SU-DHL-6 (cell line): ENCODE data around the gene S100B.

Experiments
- H2AFZ ChIP-seq: fragments of 200-600 bp; sonication (generic); 2 replicates; pipeline ENCODE4 v1.6.1; 2014; ENCODE audit warnings: low read depth, mild to moderate bottlenecking, moderate library complexity, mixed read lengths, antibody characterized with exemption, low read length; ENCODE audit not compliant: severe bottlenecking
- H3F3A ChIP-seq: fragments of 200-600 bp; shearing (Covaris generic); 2 replicates; pipeline ENCODE4 v1.6.0; 2016; ENCODE audit warnings: antibody characterized with exemption, mild to moderate bottlenecking; ENCODE audit not compliant: insufficient read depth
- H3K27ac ChIP-seq: fragments of 200-600 bp; sonication (generic); 2 replicates; pipeline ENCODE4 v1.5.1; 2016; ENCODE audit warnings: low read depth, mild to moderate bottlenecking, low read length, moderate library complexity, mixed read lengths
- H3K27me3 ChIP-seq: fragments of 200-600 bp; sonication (generic), shearing (Covaris generic); 2 replicates; pipeline ENCODE4 v1.6.0; 2014; ENCODE audit warnings: mild to moderate bottlenecking, low read length
- H3K36me3 ChIP-seq: fragments of 200-600 bp; sonication (generic); 2 replicates; pipeline ENCODE4 v1.6.1; 2014; ENCODE audit warnings: mild to moderate bottlenecking, low read length, mixed read lengths
- H3K4me2 ChIP-seq: fragments of 300-600, 200-600 bp; shearing (Covaris generic), sonication (generic); 2 replicates; pipeline ENCODE4 v1.6.0; 2014; ENCODE audit warnings: low read length, low read depth, mild to moderate bottlenecking; ENCODE audit not compliant: poor library complexity, severe bottlenecking
- H3K4me3 ChIP-seq: fragments of 200-600 bp; sonication (generic); 2 replicates; pipeline ENCODE4 v1.5.1; 2014; ENCODE audit warnings: antibody characterized with exemption, low read length, mild to moderate bottlenecking, mixed read lengths; ENCODE audit not compliant: insufficient read depth, poor library complexity, severe bottlenecking
- H3K79me2 ChIP-seq: fragments of 200-600 bp; sonication (generic); 2 replicates; pipeline ENCODE4 v1.6.1; 2014; ENCODE audit warnings: mild to moderate bottlenecking, low read length, moderate library complexity; ENCODE audit not compliant: insufficient read depth
- H3K9ac ChIP-seq: fragments of 200-600 bp; sonication (generic); 2 replicates; pipeline ENCODE4 v1.7.0; 2014; ENCODE audit warnings: mild to moderate bottlenecking, low read length
- H3K9me2 ChIP-seq: fragments of 200-600 bp; sonication (generic); replicated peaks from 2 replicates; pipeline ENCODE4 v1.6.1; 2014; ENCODE audit warnings: low read length; ENCODE audit not compliant: insufficient read depth
- H3K9me3 ChIP-seq: fragments of 200-600 bp; sonication (generic); 2 replicates; pipeline ENCODE4 v1.6.1; 2014; ENCODE audit warnings: low read length, mixed read lengths; ENCODE audit not compliant: insufficient read depth
- H4K20me1 ChIP-seq: fragments of 200-600 bp; sonication (generic); 2 replicates; pipeline ENCODE4 v1.6.1; 2014; ENCODE audit warnings: low read depth, mild to moderate bottlenecking, antibody characterized with exemption, low read length, moderate library complexity, mixed read lengths
- CTCF ChIP-seq: fragments of 200-600 bp; sonication (generic); IDR thresholded peaks from one replicate; pipeline ENCODE4 v1.5.1; 2017; ENCODE audit warnings: antibody characterized with exemption, mild to moderate bottlenecking, low read length, moderate library complexity; ENCODE audit not compliant: insufficient read depth, poor library complexity, severe bottlenecking
- EZH2phosphoT487 ChIP-seq: fragments of 200-600 bp; sonication (generic), shearing (Covaris generic); conservative IDR thresholded peaks from 2 replicates; pipeline ENCODE4 v1.6.1; 2018; ENCODE audit warnings: mild to moderate bottlenecking, antibody characterized with exemption, low read length, moderate library complexity, mixed read lengths

S100B gene

GRCh38 chr21:46572850-46573249, 32.0 kb downstream of the S100B start:
- H3F3A ChIP-seq = no peaks in the 10 kb centered on the region
- no peaks in the 10 kb centered on the region for H4K20me1 ChIP-seq
- H3K9me3 ChIP-seq = no peaks in the 10 kb centered on the region
- no peaks in the 10 kb centered on the region for H3K9me2 ChIP-seq
- H3K27me3 ChIP-seq = no peaks in the 10 kb centered on the region
- H3K36me3 ChIP-seq = peaks cover 9% of the 10 kb centered on the region; the same call in 1 of the 2 replicates
- no peak overlapping the region for H3K27ac ChIP-seq
- no peak overlapping the region for H3K4me3 ChIP-seq
- no peak overlapping the region for H2AFZ ChIP-seq
- TF ChIP-seq CTCF (no peak), EZH2phosphoT487 (no peak)
- no peaks in the 10 kb centered on the region for H3K79me2 ChIP-seq
- no peak overlapping the region for H3K9ac ChIP-seq
- H3K4me2 ChIP-seq = no peak overlapping the region

GRCh38 chr21:46570631-46571030, 34.3 kb downstream of the S100B start:
- no peaks in the 10 kb centered on the region for H3K27me3 ChIP-seq
- H3K4me2 ChIP-seq = no peak overlapping the region
- TF ChIP-seq EZH2phosphoT487 (no peak), CTCF (no peak)
- no peak overlapping the region for H3K9ac ChIP-seq
- H2AFZ ChIP-seq = no peak overlapping the region
- H3K4me3 ChIP-seq = no peak overlapping the region
- no peaks in the 10 kb centered on the region for H3K79me2 ChIP-seq
- no peak overlapping the region for H3K27ac ChIP-seq
- peaks cover 9% of the 10 kb centered on the region; the same call in 1 of the 2 replicates for H3K36me3 ChIP-seq
- H3K9me2 ChIP-seq = no peaks in the 10 kb centered on the region
- no peaks in the 10 kb centered on the region for H3K9me3 ChIP-seq
- no peaks in the 10 kb centered on the region for H3F3A ChIP-seq
- no peaks in the 10 kb centered on the region for H4K20me1 ChIP-seq

- Histone ChIP-seq H4K20me1 (no peaks in the 10 kb centered on the region), H3K4me2 (no peak overlapping the region), H3K36me3 (peaks cover 9% of the 10 kb centered on the region; the same call in 1 of the 2 replicates), H3K27ac (no peak overlapping the region), H3K9ac (no peak overlapping the region), H3K27me3 (no peaks in the 10 kb centered on the region), H3K79me2 (no peaks in the 10 kb centered on the region), H3F3A (no peaks in the 10 kb centered on the region), H3K4me3 (no peak overlapping the region), H3K9me3 (no peaks in the 10 kb centered on the region), H2AFZ (no peak overlapping the region), H3K9me2 (no peaks in the 10 kb centered on the region)
- TF ChIP-seq EZH2phosphoT487 = no peak
- TF ChIP-seq CTCF = no peak
These were observed 34.8 kb downstream of the S100B start for GRCh38 chr21:46570119-46570518.
